ENCODE data around the gene BRINP3. TPM values are rescaled to one million over a fixed set of nuclear protein-coding genes. Genes with fewer than 3 reads are reported as not detected.

Gene BRINP3
- total and polyA plus RNA-seq, 2 experiments from 2014 or later: not detected

GRCh38 chr1:190116921-190117320 lies 360.7 kb downstream of the BRINP3 start (continued):
- TF ChIP-seq ZNF462 (CRISPR knock-in tag; IDR thresholded peaks at IDR 0.05): no peak
- no peak for TF ChIP-seq ZNF114 (CRISPR knock-in tag; IDR thresholded peaks at IDR 0.05)

GRCh38 chr1:190104961-190105360 lies 372.7 kb downstream of the BRINP3 start:
- no peak overlapping the region for H3K27ac Mint-ChIP-seq
- TF ChIP-seq ZNF462 (CRISPR knock-in tag; IDR thresholded peaks at IDR 0.05): no peak
- no peak for TF ChIP-seq JUNB (IDR thresholded peaks at IDR 0.05; ENCODE audit: unreplicated experiment)
- no peak for TF ChIP-seq ETS1 (IDR thresholded peaks at IDR 0.05)
- no peak for TF ChIP-seq ZNF114 (CRISPR knock-in tag; IDR thresholded peaks at IDR 0.05)
- no peak for TF ChIP-seq NANOG (IDR thresholded peaks at IDR 0.05; ENCODE audit: borderline replicate concordance)
- no peak for TF ChIP-seq CTCF (conservative IDR thresholded peaks at IDR 0.05; ENCODE audit: low read depth in 2 of 2)
- no peak for TF ChIP-seq ZNF331 (CRISPR knock-in tag; IDR thresholded peaks at IDR 0.05; ENCODE audit: low read depth)

More at GRCh38 chr1:190104961-190105360, 372.7 kb downstream of the BRINP3 start:
- H4K20me1 ChIP-seq (replicated peaks; ENCODE audit: insufficient read depth): no peaks in the 10 kb centered on the region
- Mint-ChIP-seq H3K4me1 (peaks cover 4% of the 10 kb centered on the region; the same call in 2 of the 3 replicates), H3K4me3 (no peak overlapping the region), H3K27me3 (ENCODE audit: insufficient read depth, low read depth, poor library complexity) (no peaks in the 10 kb centered on the region), H3K36me3 (ENCODE audit: low read depth) (no peaks in the 10 kb centered on the region), H3K9me3 (no peaks in the 10 kb centered on the region)
- ATAC-seq (no peak), DNase-seq (ENCODE audit: low spot score) (no peak)
- H3K36me3 ChIP-seq (ENCODE audit: insufficient read depth): no peaks in the 10 kb centered on the region
- H3K79me2 ChIP-seq (replicated peaks; ENCODE audit: insufficient read depth): no peaks in the 10 kb centered on the region
- no peak overlapping the region for H2AFZ ChIP-seq
- no peak overlapping the region for H3K4me2 ChIP-seq
- no peak overlapping the region for H3K27ac ChIP-seq (ENCODE audit: low read depth)
- no peaks in the 10 kb centered on the region for H3K4me1 ChIP-seq (ENCODE audit: insufficient read depth)
- no peak overlapping the region for H3K4me3 ChIP-seq
- H3F3A ChIP-seq (replicated peaks; ENCODE audit: low read depth): no peaks in the 10 kb centered on the region
- no peaks in the 10 kb centered on the region for H3K27me3 ChIP-seq (ENCODE audit: insufficient read depth)
- H3K9me2 ChIP-seq (ENCODE audit: insufficient read depth): peaks cover 6% of the 10 kb centered on the region; the same call in 1 of the 2 replicates
